Tongue (tissue), 2 donors: ENCODE measurements around the gene CHRNG. TPM values are rescaled to one million over a fixed set of nuclear protein-coding genes. Genes with fewer than 3 reads are reported as not detected.
A peak's percentile ranks its signal among the peaks of the same experiment; 100 is the strongest.

Source experiments
- DNase-seq: peaks from one replicate; pipeline ENCODE4 v3.0.0-alpha.2; 2015
- total RNA-seq: library from RNA; depleted of rRNA; stranded (reverse); fragments of >200 nt; gene quantifications from one replicate; pipeline ENCODE4 v1.2.3, GENCODE V29; 2014

Gene CHRNG
- total RNA-seq, 1 donor from 2014 or later: 19.5 TPM

GRCh38 chr2:232580648-232580981 is 41.1 kb downstream of the CHRNG start:
- DNase-seq: no peak

GRCh38 chr2:232581725-232582124 is 42.2 kb downstream of the CHRNG start:
- DNase-seq: no peak

GRCh38 chr2:232584238-232584637 is 44.7 kb downstream of the CHRNG start:
- DNase-seq: no peak

GRCh38 chr2:232586943-232587505 is 47.5 kb downstream of the CHRNG start:
- DNase-seq: no peak

- DNase-seq: no peak
Observed at GRCh38 chr2:232587512-232587911, 48.0 kb downstream of the CHRNG start.

- no peak for DNase-seq
Observed at GRCh38 chr2:232588031-232588430, 48.5 kb downstream of the CHRNG start.

GRCh38 chr2:232588680-232589585 is 49.4 kb downstream of the CHRNG start:
- DNase-seq: peak; percentile 87

GRCh38 chr2:232592772-232593395 is 53.4 kb downstream of the CHRNG start:
- no peak for DNase-seq

GRCh38 chr2:232593982-232594381 is 54.5 kb downstream of the CHRNG start:
- DNase-seq: no peak

Other genes with a start within 250 kb of the CHRNG start
- not detected for gene ALPP, start 160.9 kb upstream of the CHRNG start, total RNA-seq
- not detected for gene ALPG, start 132.8 kb upstream of the CHRNG start, total RNA-seq
- not detected for gene ALPI, start 83.5 kb upstream of the CHRNG start, total RNA-seq
- 0.31 TPM for gene ECEL1, start 51.9 kb upstream of the CHRNG start, total RNA-seq
- 0.82 TPM for gene PRSS56, start 19.3 kb upstream of the CHRNG start, total RNA-seq
- 34.2 TPM for gene CHRND, start 13.5 kb upstream of the CHRNG start, total RNA-seq
- 4.6 TPM for gene TIGD1, start 10.9 kb downstream of the CHRNG start, total RNA-seq
- gene EIF4E2, start 11.0 kb downstream of the CHRNG start, total RNA-seq: 127 TPM
- gene EFHD1, start 93.9 kb downstream of the CHRNG start, total RNA-seq: 4.9 TPM
- 102 TPM for gene GIGYF2, start 157.6 kb downstream of the CHRNG start, total RNA-seq
- not detected for gene KCNJ13, start 236.9 kb downstream of the CHRNG start, total RNA-seq